Skeletal muscle satellite cell (primary cell): ENCODE data around the gene PCGF2.

Experiments
- H3K27me3 ChIP-seq: 2 replicates; pipeline ENCODE4 v1.7.0; 2013; ENCODE audit warnings: low read length; ENCODE audit not compliant: control insufficient read depth, insufficient read depth
- H3K36me3 ChIP-seq: 2 replicates; pipeline ENCODE4 v1.7.0; 2013; ENCODE audit warnings: mild to moderate bottlenecking, control low read depth, low read length; ENCODE audit not compliant: insufficient read depth
- H3K4me1 ChIP-seq: 2 replicates; pipeline ENCODE4 v1.7.0; 2013; ENCODE audit warnings: low read length; ENCODE audit not compliant: control insufficient read depth, insufficient read depth
- H3K4me2 ChIP-seq: 2 replicates; pipeline ENCODE4 v1.7.0; 2013; ENCODE audit warnings: mild to moderate bottlenecking, low read length
- H3K4me3 ChIP-seq: 2 replicates; pipeline ENCODE4 v1.7.0; 2013; ENCODE audit warnings: low read length
- H3K9ac ChIP-seq: 2 replicates; pipeline ENCODE4 v1.7.0; 2013; ENCODE audit warnings: mild to moderate bottlenecking, low read depth, low read length, moderate library complexity
- H3K9me3 ChIP-seq: replicated peaks from 2 replicates; pipeline ENCODE4 v1.7.0; 2013; ENCODE audit warnings: mild to moderate bottlenecking, control low read depth, low read length

PCGF2 gene

DNA sequence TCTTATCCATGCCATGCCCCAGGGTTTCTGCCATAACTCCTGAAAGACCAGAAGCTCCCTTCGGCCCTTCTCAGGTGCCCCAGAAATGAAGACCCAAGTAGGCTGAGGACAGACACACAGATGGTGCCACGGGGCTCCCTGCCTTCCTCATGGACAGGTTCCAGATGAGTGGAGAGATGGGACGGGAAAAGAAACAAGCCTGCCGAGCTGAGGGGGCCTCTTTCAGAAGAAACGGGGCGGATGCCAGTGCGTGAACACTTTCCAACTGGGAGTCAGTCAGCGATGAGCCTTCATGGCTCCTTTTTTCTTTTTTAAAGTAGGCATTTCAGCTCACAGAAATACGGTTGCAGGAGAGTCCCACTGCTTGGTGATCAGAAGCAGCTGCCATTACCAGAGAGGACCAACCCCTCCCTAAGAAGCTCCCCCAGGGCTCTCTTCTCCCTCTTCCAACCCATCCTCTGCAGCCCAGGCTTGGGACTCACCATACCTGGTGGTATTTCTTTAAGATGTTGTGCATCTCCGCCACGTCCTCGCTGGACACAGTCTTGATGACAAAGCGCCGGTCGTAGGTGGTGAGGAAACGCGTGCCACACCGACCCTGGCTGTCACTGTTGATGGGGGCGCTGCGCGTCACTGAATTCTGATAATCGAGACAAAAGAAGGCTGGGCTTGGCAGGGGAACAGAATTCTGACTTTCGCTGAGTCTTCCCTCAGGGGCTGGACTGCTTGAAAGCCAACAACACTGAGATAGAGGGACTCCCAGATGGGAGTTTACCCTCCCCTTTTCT lies 32.0 kb upstream of the PCGF2 start:
- H3K27me3 ChIP-seq = no peaks in the 10 kb centered on the region
- H3K4me2 ChIP-seq = no peak overlapping the region
- peaks cover 82% of the 10 kb centered on the region for H3K36me3 ChIP-seq

DNA sequence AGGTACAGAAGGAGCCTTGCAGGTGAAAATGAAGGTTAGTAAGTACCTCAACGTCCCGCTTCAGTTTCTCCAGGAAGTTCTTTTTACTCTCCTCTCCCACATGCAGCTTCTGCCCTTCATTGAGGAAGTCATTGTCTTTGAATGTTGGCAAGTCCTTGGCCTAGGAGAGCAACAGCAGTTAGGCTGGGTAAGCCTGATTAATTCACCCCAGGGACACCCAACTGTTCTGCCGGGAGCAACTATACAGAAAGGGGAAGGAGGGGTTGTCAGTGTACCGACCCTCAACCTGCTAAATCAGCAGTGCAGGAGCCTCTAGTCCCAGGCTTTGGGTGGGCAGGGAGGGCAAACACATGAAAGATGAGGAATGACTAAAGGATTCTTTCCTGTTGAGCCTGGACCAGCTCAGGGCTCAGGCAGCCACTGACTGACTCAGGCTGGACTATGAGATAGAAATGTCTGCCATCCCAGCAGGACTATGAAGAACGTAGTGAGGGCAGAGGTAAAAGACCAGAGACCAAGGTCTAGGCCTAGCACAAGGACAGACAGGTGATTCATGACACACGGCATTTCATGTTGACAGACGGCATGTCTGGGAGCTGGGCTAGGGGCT lies 29.6 kb upstream of the PCGF2 start:
- Histone ChIP-seq H3K9ac (no peak overlapping the region), H3K4me3 (no peak overlapping the region), H3K27me3 (no peaks in the 10 kb centered on the region), H3K4me1 (no peaks in the 10 kb centered on the region), H3K4me2 (no peak overlapping the region), H3K9me3 (no peaks in the 10 kb centered on the region), H3K36me3 (peaks cover 84% of the 10 kb centered on the region)

More for the DNA sequence above, 32.0 kb upstream of the PCGF2 start:
- no peaks in the 10 kb centered on the region for H3K4me1 ChIP-seq
- H3K4me3 ChIP-seq = no peak overlapping the region
- H3K9me3 ChIP-seq = no peaks in the 10 kb centered on the region
- H3K9ac ChIP-seq = no peak overlapping the region

DNA sequence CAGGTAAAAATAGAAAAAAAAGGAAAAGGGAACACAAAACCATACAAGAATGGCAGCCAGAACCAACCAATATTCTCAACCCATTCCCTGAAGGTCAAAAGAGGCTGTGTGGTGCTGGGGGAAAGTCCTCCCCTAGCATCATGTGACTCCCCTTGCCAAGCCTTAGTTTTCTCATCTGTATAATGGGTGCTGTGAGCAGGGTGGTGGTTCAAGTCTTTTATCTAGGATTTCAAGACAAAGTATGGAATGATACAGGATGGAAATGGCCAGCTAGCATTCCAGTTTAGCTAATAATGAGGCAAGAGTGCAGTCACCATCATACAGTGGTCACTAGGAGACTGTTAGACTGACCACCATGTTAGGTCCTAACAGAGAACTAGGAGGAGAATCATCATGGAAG lies 25.1 kb upstream of the PCGF2 start:
- Histone ChIP-seq H3K27me3 (no peaks in the 10 kb centered on the region), H3K4me1 (no peaks in the 10 kb centered on the region), H3K36me3 (peaks cover 80% of the 10 kb centered on the region)

DNA sequence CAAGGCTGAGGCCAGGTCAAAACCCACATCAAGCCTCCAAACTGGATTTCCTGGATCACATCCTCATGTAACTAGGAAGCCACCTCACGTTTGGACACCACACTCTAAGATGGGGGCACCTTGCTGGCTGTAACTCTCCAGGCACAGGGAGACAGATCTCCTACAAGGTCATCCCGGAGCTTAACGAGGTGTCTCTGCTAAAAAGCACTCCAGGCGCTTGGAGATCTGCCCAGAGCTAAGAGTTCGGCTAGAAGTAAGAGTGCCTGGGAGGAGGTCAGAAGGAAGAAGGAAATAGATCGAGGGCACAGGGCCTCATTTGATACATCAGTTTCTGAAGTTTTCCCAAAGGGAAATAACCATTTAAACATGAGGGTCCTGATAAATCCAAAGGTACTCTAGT lies 20.3 kb upstream of the PCGF2 start:
- H3K36me3 ChIP-seq = peaks cover 86% of the 10 kb centered on the region
- no peaks in the 10 kb centered on the region for H3K4me1 ChIP-seq
- H3K27me3 ChIP-seq = no peaks in the 10 kb centered on the region
- no peak overlapping the region for H3K4me3 ChIP-seq
- H3K9me3 ChIP-seq = no peaks in the 10 kb centered on the region
- H3K9ac ChIP-seq = no peak overlapping the region
- no peak overlapping the region for H3K4me2 ChIP-seq

More for the DNA sequence above, 25.1 kb upstream of the PCGF2 start:
- Histone ChIP-seq H3K9me3 (no peaks in the 10 kb centered on the region), H3K9ac (no peak overlapping the region), H3K4me2 (no peak overlapping the region), H3K4me3 (no peak overlapping the region)

DNA sequence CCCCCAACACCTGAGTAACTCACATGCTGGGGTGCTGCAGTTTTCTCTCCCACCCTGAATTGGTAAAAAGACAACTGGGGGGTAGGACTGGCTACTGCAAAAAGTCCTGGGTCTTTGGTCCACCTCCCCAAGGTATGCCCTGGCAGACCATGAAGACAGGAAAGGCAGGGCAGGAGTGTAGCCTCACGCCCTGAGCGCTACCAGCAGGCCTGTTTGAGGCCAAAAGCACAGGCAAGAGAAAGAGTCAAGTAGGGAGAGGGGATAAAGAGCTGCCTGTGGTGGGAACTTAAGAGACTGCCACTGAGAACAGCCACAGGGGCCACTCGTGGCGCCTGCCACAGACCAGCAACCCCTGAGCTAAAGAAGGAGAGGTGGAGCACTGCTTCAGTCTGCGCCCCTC lies 18.2 kb upstream of the PCGF2 start:
- no peaks in the 10 kb centered on the region for H3K9me3 ChIP-seq
- H3K36me3 ChIP-seq = peaks cover 84% of the 10 kb centered on the region
- H3K9ac ChIP-seq = no peak overlapping the region
- H3K4me2 ChIP-seq = no peak overlapping the region
- no peak overlapping the region for H3K4me3 ChIP-seq
- no peaks in the 10 kb centered on the region for H3K4me1 ChIP-seq
- H3K27me3 ChIP-seq = no peaks in the 10 kb centered on the region

DNA sequence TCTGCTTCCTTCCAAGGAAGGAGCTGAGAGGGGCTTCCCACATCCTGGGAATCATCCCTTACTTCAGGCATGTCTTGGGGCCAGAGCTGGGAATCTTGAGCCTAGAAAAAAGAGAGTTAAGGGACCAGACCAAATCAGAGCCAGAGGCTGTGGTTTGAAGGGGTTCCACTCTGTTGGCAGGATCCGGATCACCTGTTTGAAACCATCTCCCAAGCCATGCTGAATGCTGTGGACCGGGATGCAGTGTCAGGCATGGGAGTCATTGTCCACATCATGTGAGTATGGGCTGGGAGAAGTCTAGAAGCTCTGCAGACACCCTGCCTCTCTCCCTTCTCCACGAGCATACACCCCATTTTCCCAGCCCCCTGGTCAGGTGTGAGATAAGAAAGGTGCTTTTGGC lies 14.1 kb upstream of the PCGF2 start:
- no peak overlapping the region for H3K4me3 ChIP-seq
- H3K27me3 ChIP-seq = no peaks in the 10 kb centered on the region
- peaks cover 74% of the 10 kb centered on the region for H3K36me3 ChIP-seq
- no peak overlapping the region for H3K9ac ChIP-seq
- no peak overlapping the region for H3K4me2 ChIP-seq
- no peaks in the 10 kb centered on the region for H3K9me3 ChIP-seq
- H3K4me1 ChIP-seq = no peaks in the 10 kb centered on the region

DNA sequence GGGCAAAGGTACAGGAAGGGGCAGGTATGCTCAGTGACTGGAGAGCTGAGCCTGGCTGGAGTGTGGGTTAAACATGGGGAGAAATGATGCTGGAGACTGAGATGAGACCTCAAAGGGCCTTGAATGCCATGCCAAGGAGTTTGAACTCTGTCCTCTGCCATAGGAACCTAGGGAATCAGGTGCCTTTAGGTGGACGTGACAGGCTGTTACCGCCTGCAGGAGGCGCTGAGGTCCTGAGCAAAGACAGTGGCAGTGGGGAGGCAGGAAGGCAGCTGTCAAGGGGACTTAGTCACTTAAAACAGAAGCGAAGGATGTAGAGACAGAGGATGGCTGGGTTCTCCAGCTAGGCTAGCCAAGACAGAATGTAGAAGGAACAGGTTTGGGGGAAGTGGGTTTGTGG lies 13.5 kb upstream of the PCGF2 start:
- Histone ChIP-seq H3K4me3 (no peak overlapping the region), H3K4me2 (no peak overlapping the region), H3K27me3 (no peaks in the 10 kb centered on the region), H3K4me1 (no peaks in the 10 kb centered on the region), H3K9ac (no peak overlapping the region), H3K9me3 (no peaks in the 10 kb centered on the region), H3K36me3 (peaks cover 69% of the 10 kb centered on the region)

DNA sequence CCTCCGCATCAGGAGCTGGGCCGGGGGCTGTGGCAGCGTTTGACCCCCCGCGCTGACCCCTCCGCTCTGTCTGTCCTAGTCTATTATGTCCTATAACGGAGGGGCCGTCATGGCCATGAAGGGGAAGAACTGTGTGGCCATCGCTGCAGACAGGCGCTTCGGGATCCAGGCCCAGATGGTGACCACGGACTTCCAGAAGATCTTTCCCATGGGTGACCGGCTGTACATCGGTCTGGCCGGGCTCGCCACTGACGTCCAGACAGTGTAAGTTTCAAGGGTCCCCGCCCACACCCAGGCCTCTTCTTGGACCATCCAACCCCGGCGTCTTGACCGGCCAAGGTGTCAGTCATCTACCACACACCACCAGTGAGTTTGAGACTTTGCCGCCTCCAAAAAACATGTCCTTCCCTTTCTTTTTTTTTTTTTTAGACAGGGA lies 5.0 kb upstream of the PCGF2 start:
- Histone ChIP-seq H3K4me3 (peak overlapping the region; percentile 88), H3K36me3 (peaks cover 23% of the 10 kb centered on the region), H3K9ac (peak overlapping the region; percentile 91), H3K27me3 (no peaks in the 10 kb centered on the region), H3K4me1 (peaks cover 23% of the 10 kb centered on the region), H3K9me3 (no peaks in the 10 kb centered on the region), H3K4me2 (peak overlapping the region; percentile 96)

DNA sequence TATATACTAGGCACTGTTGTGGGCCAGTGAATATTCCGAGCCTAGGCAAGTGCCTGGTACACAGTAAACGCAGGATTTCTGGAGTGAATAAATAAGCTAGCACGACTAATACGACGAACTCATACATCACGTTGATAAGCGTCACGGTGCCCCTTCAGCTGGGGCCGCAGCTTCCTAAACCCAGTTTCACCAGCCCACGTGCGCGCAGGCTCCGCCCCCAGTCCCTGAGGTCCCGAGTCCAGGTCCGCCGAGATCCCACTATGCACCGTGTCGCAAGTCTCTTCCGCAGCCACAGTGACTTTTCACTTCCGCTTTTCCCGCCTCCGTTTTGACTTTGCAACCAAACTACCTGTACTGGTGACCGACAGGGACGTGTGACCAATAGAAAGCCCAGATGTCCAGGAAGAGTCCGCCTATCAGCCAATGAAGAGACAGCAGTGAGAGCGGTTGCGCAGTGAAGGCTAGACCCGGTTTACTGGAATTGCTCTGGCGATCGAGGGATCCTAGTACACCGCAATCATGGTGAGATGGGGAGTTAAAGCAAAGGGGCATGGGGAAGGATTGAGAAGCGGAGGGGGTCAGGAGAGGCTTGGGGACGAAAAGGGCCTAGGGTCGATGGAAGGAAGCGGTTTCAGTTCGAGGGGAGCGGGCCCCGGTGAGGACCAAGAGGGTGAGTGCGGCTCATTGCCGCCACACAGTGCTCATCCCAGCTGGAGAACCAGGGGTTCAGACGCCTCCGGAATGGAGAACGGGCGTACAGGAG lies 4.4 kb upstream of the PCGF2 start, which contains the start of gene PSMB3:
Gene PSMB3 (plus strand): TSS at position 434 of the 763 bp plus-strand sequence. CDS start 86 bp downstream, at position 520.
- Histone ChIP-seq H3K9me3 (no peaks in the 10 kb centered on the region), H3K4me3 (peak within 1 kb of the TSS; percentile 88), H3K4me2 (peak within 1 kb of the TSS; percentile 99), H3K27me3 (no peaks in the 10 kb centered on the region), H3K9ac (peak within 1 kb of the TSS; percentile 91), H3K36me3 (peaks cover 18% of the 10 kb centered on the region), H3K4me1 (peaks cover 23% of the 10 kb centered on the region)

DNA sequence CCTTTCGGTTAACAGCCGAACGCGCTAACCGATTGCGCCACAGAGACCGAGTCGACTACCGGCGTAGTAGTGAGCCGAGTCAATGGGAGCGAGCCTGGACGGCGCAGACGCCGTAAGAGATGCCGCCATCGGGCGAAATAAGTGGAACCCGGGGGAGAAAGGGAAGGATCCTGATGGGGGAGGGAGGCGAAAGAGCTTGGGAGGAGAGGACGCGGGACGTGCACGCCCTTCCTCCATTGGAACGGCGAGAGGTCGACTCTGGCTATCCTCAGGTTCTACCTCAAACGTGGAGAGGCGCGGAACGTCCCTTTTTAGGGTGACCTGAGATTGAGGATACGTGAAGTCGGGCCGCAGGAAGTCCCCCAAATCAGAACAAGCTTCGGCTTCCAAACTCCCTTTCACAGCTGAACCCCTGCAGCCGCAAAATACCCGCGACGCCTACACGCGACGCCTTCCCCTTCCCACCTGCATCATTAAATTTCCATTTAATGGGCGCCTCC lies 3.7 kb upstream of the PCGF2 start:
- Histone ChIP-seq H3K27me3 (no peaks in the 10 kb centered on the region), H3K9me3 (no peaks in the 10 kb centered on the region), H3K9ac (peak overlapping the region; percentile 83), H3K4me3 (peak overlapping the region; percentile 88), H3K4me2 (peak overlapping the region; percentile 99), H3K4me1 (peaks cover 23% of the 10 kb centered on the region), H3K36me3 (peaks cover 18% of the 10 kb centered on the region)

DNA sequence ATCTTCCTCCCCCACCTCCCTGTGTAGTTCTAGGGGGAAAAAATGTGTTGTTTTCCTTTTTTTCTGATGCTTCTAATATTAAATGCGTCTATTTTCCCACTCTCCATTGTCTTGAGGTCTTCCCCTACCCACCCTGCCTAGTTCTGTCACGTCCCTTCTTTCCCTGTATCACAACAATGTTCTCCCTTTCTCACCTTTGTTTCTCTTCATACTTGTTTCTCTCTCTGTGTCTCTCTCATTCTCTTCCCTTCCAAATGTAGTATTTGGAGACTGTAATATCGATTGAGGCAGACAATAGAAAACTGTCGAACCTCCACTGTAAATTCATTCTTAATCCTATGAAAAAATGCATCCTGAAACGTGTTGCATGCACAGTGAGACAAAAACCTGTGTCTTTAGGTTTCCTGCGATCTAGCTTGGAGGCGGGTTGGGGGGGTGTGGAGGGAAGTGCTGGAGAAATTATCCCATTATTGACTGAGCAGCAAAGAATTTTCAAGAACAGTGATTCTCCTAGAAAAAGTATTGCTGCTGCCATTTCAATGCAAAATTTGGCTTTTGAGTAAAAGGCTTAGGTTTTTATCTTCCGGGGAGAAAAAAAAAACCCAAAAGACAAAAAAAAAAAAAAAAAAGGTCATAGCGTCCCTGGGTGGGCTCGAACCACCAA lies 3.1 kb upstream of the PCGF2 start:
- Histone ChIP-seq H3K4me3 (peak overlapping the region; percentile 51), H3K9me3 (no peaks in the 10 kb centered on the region), H3K4me2 (peak overlapping the region; percentile 72), H3K4me1 (peaks cover 28% of the 10 kb centered on the region), H3K9ac (no peak overlapping the region), H3K36me3 (peaks cover 17% of the 10 kb centered on the region), H3K27me3 (no peaks in the 10 kb centered on the region)
